Kidney (tissue), 14 donors: ENCODE results near the gene NUP205. TPM values are rescaled to one million over a fixed set of nuclear protein-coding genes. Genes with fewer than 3 reads are reported as not detected.

Source experiments
- DNase-seq, 5 donors: peaks; one replicate each; pipeline ENCODE4 v3.0.0-alpha.2; 2013 to 2020
- FAIRE-seq: peaks from 2 replicates; lab custom pipeline; 2012; peaks lifted over from hg19 to GRCh38; lab: Jason Lieb, UNC
- H3K27ac ChIP-seq, 2 donors: one replicate each; pipeline ENCODE4 v1.7.0; 2013; ENCODE audit warnings: low read depth in 2 of 2, low read length in 2 of 2, inconsistent platforms in 1 of 2
- H3K27me3 ChIP-seq: one replicate; pipeline ENCODE4 v1.7.1; 2013; ENCODE audit warnings: low read length, inconsistent platforms; ENCODE audit not compliant: control insufficient read depth, insufficient read depth
- H3K36me3 ChIP-seq, 3 donors: one replicate each; pipeline versions ENCODE4 v1.7.0 to v1.7.1; 2013; ENCODE audit warnings: low read length in 3 of 3, control low read depth in 1 of 3, inconsistent platforms in 1 of 3; ENCODE audit not compliant: insufficient read depth in 3 of 3, control insufficient read depth in 2 of 3
- H3K4me1 ChIP-seq, 3 donors: one replicate each; pipeline versions ENCODE4 v1.7.0 to v1.7.1; 2013; ENCODE audit warnings: low read length in 3 of 3, inconsistent platforms in 1 of 3, low read depth in 1 of 3; ENCODE audit not compliant: control insufficient read depth in 2 of 3, insufficient read depth in 2 of 3
- H3K4me3 ChIP-seq, 3 donors: one replicate each; pipeline versions ENCODE4 v1.7.0 to v1.8.1; 2013; ENCODE audit warnings: low read length in 3 of 3, control low read depth in 1 of 3, inconsistent platforms in 1 of 3
- H3K9ac ChIP-seq, 3 donors: one replicate each; pipeline versions ENCODE4 v1.7.0 to v1.7.1; 2013; ENCODE audit warnings: low read length in 3 of 3, control low read depth in 1 of 3, inconsistent platforms in 1 of 3
- H3K9me3 ChIP-seq, 3 donors: one replicate each; pipeline versions ENCODE4 v1.7.0 to v1.7.1; 2013; ENCODE audit warnings: low read length in 3 of 3, control low read depth in 1 of 3, inconsistent platforms in 1 of 3; ENCODE audit not compliant: control insufficient read depth in 2 of 3, insufficient read depth in 1 of 3
- CTCF ChIP-seq: IDR thresholded peaks from 3 replicates; pipeline ENCODE4 v1.5.1; 2012; ENCODE audit warnings: mild to moderate bottlenecking, moderate library complexity, borderline replicate concordance; ENCODE audit not compliant: insufficient read depth; ENCODE audit errors: extremely low read depth
- intact Hi-C: fragments of 100-400 bp; cut with DNase I; formaldehyde crosslinking; loops from one replicate; pipeline ENCODE4 v1.11.1; 2022
- polyA plus RNA-seq: library from polyadenylated mRNA; stranded (reverse); fragments of 350-450 nt; fragmentation: Illumina TruSeq; extraction: RNeasy Lipid Tissue Mini Kit (QIAGEN cat#74804); gene quantifications from one replicate; pipeline ENCODE4 v1.2.3, GENCODE V29; 2014; ENCODE audit warnings: low read depth, low replicate concordance; ENCODE audit not compliant: insufficient read depth
- total RNA-seq: library from RNA; stranded (reverse); fragmentation: NEBNext Ultra II Directional; extraction: Animal tissue kit (Norgen Biotek cat#: 25700); gene quantifications from one replicate; pipeline ENCODE4 v1.2.1, GENCODE V29; 2021
- donor health status: control.
- donor health status: control.
- donor health status: control.
- donor health status: control.
- donor health status: control.
- donor health status: DM: yes; HTN: yes; CAD: no.
- donor health status: Normal renal cell carcinoma (clear cell type).

Gene NUP205
- total and polyA plus RNA-seq, 2 donors from 2014 or later, result 20.5 to 40.7 TPM

DNA sequence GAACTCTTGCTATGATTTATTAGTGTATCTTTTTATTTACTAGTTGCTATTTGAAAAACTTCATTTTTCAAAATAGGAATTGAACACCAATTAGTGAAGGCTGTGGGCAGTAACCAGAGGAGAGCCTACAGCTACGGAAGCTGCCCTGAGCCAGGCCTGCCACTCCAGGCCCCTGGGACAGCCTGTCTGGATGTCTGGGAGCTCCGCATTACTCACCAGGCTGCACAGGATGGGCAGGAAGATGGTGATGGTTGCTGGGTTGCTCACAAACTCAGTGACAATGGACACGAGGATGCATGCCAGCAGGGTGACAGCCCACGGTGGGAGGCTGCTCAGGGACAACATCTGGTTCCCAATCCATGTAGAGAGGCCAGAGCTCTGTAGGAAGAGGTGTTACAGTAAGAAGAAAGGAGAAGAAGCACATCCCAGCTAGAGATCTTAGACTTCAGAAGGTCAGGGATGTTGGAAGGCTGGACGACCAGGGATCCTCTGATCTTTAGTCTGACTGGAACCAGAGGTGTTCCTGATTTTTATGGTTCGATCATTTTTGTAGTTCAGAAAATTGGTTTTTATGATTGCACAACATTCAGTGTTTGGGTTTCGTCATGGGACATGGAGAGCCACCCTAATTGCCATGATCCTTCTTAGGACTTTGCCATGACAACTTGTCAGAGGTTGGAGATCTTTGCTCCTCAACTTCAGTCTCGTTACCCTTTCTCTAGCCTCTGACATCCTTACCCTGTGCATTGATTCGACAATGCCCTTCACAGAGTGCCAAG is 127.8 kb downstream of the NUP205 start:
- no peak overlapping the region for H3K27ac ChIP-seq
- no peak overlapping the region for H3K9ac ChIP-seq
- H3K9me3 ChIP-seq, result no peaks in the 10 kb centered on the region
- H3K4me3 ChIP-seq, result no peak overlapping the region
- peaks cover 0 to 6% (median 0%) of the 10 kb centered on the region in 3 donors for H3K4me1 ChIP-seq
- DNase-seq (no peak), FAIRE-seq (no peak)
- no peaks in the 10 kb centered on the region for H3K27me3 ChIP-seq
- no peak for TF ChIP-seq CTCF
- intact Hi-C loops, result no loop called here
- H3K36me3 ChIP-seq, result peaks cover 0 to 5% (median 0%) of the 10 kb centered on the region in 3 donors

DNA sequence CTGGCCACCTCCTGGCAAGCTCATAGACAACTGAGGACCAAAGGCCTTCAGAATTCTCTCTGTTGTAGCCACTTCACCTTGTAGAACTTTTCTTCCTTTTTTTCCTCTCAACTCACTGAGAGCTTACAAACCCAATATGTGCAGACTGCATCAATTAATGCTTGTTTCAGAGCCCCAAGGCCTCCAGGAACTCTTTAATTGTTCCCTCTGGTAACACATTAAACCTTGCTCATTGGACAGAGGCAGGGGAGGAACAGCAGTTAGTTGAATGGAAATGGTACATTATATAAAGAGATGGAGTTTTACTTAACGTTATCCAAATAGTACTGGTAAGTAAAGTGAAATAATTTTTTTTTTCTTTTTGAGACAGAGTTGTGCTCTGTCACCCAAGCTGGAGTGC is 129.7 kb downstream of the NUP205 start:
- DNase-seq, result peak in 2 of 5 donors; percentile 21 to 42
- Histone ChIP-seq H3K27me3 (no peaks in the 10 kb centered on the region), H3K9me3 (no peaks in the 10 kb centered on the region), H3K9ac (no peak overlapping the region), H3K4me3 (no peak overlapping the region), H3K27ac (no peak overlapping the region), H3K4me1 (peaks cover 0 to 6% (median 0%) of the 10 kb centered on the region in 3 donors), H3K36me3 (peaks cover 0 to 7% (median 0%) of the 10 kb centered on the region in 3 donors)
- no peak for TF ChIP-seq CTCF
- intact Hi-C loops, result no loop called here
- FAIRE-seq, result no peak

- Histone ChIP-seq H3K4me3 (no peak overlapping the region), H3K9ac (no peak overlapping the region), H3K27me3 (no peaks in the 10 kb centered on the region), H3K9me3 (no peaks in the 10 kb centered on the region), H3K4me1 (no peaks in the 10 kb centered on the region), H3K27ac (no peak overlapping the region), H3K36me3 (peaks cover 0 to 7% (median 0%) of the 10 kb centered on the region in 3 donors)
- intact Hi-C loops, result no loop called here
- no peak for FAIRE-seq
- no peak for TF ChIP-seq CTCF
- DNase-seq, result no peak
Observed at GRCh38 chr7:135690566-135690965, 132.8 kb downstream of the NUP205 start.
